ENCODE data around the gene ARGLU1.

ARGLU1 gene

GRCh38 chr13:106522898-106523525, 44.9 kb downstream of the ARGLU1 start:
- DNase-seq, result no peak

GRCh38 chr13:106522112-106522705, 45.7 kb downstream of the ARGLU1 start:
- no peak for DNase-seq

GRCh38 chr13:106521095-106521799, 46.7 kb downstream of the ARGLU1 start:
- DNase-seq, result no peak

- peak; percentile 70 for DNase-seq
Observed at GRCh38 chr13:106520251-106521054, 47.5 kb downstream of the ARGLU1 start.

GRCh38 chr13:106518512-106518911, 49.4 kb downstream of the ARGLU1 start:
- DNase-seq, result no peak

DNA sequence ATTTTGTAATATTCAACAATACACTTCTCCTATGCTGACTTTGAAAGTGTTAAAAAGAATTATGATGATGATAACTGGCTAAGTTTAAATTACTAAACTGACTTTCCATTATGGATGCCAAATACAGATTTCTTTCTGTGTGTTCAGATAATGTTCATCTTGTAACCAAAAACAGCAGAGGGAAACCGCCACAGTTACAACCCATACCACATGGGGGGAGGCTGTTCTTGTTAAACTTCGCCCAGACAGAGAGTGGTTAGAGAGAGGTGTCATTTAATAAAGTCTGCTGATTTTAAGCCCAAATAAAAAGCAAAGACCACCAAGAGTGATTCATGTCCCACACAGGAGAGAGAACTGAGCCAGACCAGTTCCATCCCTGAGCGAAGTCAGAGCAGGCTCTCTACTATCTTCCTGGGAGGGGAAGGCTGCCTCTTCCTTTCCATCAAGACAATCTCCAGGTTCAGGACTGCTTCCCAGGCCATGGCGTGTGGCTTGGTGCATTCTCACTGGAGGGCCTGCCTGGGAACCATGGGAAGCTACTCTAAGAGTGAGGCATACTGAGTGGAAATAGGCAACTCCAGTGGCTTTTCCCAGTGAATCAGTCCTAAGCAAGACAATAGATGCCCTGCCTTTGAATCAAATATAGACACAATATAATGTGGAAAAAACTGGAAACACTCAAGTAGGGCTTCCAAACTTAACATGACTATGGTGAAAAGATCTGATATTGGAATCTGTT, 50.7 kb downstream of the ARGLU1 start:
- no peak for DNase-seq

DNA sequence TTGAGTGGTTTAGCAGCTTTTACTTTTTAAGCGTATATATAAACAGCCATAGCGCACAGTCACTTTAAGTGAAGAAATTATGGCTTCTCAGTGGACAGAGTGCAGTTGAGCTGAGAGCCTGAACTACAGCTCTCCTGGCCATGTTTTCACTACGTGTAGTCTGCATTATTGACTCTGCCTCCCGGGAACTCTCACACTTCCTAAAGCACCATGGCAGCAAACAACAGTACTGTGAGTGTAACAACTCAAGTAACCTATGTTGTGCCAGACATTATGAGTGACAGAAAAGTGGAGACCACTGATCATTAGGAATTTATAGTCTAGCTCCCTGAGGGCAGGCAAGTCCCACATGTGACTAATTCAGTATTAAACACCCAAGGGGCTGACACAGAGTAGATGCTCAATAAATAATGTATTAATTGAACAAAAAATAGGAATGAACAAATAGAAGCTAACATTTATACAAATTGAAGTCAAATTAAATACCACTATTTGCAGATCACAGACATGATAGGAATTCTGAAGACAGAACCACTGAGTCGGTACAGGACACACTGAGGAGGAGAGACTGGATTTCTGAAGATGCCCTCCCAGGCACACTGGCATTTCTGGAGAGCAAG, 52.2 kb downstream of the ARGLU1 start:
- no peak for DNase-seq

DNA sequence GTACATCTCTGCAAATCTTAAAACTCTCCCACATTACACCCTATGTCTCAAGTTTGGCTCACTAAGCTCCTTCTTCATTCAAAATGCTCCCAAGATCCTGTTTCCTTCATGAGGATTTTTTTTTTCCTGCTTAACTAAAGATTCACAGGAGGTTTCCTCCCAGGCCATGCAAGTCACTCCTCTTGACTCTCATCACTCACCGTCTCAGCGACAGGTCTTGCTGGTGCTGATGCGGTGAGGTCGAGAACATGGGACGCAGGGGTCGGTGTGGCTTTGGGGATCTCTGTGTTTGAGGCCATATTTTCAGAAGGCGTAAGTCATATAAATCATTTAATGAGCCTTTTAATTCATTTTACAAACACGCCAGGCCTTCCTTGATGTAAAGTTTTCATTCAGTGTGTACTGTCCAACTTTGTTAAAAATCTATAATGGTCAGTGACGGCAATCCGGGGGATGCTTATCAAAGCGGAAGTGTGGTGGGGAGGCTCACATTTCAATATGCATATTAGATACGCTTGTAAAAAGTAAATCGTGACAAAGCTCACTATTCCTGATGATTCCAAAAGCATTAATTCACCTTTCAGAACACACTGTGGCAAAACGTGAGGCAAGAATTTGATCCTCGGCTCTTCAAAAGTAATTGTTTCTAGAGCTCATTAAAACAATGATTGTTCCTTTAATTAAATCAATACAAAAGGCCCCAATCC, 52.9 kb downstream of the ARGLU1 start:
- no peak for DNase-seq

DNA sequence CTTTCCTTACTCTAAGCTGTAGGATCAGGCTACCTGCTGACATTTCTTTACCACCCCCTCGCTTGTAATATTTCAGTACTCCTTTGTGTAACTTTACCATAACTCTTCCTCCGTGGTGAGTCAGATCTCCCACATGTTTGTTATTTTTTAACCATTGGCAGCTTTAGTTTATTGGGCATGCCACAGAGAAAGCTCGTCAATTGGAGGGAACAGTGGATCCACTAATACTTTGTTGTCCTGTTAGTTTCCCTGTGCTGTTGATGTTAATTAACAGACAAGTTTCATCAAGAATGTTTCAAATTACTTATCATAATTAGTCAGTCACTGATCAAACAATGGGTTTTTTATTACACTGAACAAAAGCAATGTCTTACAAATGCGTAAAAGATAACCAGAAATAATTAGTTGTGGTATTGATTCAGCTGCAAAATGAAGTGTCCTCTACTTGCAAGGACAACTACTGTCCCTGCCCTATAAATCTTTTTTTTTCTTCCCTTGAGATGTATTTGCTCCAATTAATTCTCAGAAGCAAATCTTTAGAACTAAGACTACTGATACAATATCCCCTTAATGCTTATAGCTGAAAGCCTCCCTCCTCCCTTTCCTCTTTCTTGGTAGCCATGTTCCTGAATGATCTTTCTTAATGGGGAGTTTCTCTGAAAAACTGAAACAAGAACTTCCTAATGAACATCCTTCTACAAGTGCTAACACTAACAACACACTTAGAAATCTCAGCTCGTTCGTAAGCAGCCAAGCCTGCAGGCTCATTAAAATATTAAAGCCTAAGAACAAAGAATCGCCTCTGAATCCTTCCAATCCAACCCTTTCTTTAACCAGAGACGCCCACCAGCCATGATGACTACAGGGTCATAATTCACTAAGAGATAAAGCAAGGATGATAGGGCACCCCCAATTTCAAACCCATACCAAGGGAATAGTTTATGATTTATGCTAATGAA, 54.6 kb downstream of the ARGLU1 start:
- no peak for DNase-seq

- peak; percentile 58 for DNase-seq
Observed at GRCh38 chr13:106507560-106508274, 60.2 kb downstream of the ARGLU1 start.

- DNase-seq, result no peak
Observed at GRCh38 chr13:106506286-106506685, 61.7 kb downstream of the ARGLU1 start.

GRCh38 chr13:106505732-106506131, 62.2 kb downstream of the ARGLU1 start:
- DNase-seq, result no peak

GRCh38 chr13:106505295-106505694, 62.6 kb downstream of the ARGLU1 start:
- DNase-seq, result no peak

DNA sequence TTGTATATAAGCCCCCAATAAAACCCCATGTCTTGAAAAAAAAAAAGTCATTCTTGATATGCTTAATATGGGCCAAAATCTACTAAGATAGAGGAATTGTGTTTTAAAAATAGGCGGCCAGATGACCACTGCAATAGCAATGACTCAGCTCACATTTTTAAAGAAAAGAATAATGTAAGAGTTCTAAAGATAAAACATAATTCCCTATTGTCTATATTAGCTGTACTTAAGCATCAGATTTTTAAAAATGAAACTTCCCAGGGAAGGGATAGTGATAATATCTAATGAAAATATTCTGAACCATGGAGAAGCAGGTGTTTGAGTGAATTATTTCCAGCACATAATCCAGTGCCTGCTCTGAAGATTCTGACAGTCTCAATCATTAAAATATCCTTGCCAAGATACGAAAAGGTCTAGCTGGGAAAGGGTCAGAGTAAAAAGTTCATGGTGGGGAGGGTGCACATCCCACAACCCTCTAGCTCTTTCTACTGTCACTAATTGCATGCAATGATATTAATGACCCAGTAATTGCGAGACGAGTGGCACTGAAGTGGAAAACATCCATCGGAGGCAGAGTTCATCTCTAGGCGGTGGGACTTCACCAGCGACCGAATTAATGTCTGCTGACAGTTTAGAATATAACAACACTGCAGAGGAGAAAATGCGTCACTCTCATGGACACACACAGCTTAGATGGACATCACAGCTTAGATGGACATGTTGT, 64.0 kb downstream of the ARGLU1 start:
- no peak for DNase-seq

DNA sequence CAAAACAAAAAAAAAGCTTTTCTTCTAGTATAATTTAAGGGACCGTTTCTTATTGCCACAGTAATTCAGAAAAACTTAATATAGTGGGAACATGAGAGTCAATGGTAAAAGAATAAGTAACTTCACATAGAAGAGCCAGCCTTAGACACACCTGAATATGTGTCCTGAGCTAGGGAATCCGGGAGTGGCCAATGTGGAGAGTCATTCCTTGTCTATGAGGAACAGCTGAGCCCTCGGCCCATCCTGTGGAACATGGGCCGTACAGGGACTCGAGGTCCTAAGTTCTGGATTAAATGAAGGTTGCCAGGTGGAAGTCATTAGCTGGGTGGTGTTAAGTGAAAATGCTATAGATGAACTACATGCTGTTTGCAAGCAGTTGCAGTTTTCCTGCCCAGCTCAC, 64.7 kb downstream of the ARGLU1 start:
- DNase-seq, result no peak

DNA sequence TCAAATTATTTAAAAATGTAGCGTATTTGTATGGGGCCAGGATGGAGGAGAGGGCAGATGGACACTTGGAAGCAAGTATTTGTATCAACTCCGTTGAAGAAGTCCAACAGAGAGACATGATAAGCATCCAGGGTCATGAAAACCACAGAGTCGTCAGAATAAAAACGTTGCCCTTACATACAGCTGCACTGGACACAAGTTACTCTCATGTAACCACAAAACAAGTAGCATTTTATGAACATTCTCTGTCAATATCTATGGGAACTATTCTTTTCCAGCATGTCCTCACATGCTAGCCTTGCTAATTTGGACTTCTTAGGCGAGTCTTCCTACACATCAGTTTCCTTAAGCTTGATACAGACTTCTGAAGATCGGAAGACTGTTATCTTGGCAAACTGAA, 67.5 kb downstream of the ARGLU1 start:
- DNase-seq, result no peak

DNA sequence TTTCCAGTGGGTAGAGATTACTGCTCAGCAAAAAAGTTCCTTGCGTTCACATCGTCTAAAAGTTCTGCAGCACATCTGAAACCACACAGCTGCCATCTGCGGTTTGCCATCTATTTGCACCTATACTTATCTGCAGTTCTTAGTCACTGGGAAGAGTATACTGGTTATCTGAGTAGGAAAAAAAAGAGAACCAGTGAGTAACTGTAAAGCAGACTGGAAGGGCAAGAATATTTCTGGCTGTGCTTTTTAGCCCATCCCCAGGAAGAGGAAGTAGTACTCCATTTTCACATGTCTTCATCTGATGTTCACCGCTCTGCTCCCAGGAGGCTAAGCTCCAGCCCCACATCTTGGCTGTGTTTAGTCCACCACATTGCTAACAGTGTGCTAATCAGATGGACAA, 68.0 kb downstream of the ARGLU1 start:
- DNase-seq, result peak; percentile 33

GRCh38 chr13:106499113-106499512, 68.8 kb downstream of the ARGLU1 start:
- no peak for DNase-seq

DNA sequence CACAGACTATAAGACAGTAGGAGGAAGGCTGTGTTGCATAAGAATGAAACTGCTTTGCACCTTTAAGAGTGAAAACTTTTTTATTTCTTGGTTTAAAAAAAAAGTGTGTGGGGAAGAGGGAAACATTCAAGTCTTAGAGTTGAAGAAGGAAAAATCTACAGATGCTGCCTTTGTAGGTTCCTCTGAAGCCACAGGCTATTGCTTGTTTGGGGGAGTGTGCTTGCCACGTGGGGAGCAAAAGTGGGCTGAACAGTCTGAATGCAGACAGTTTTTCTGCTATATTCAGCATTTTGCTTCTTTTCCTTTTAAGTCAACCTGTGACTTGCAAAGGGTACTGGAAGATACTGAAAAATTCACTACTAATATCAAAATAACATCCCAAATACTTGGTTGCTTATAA, 69.4 kb downstream of the ARGLU1 start:
- DNase-seq, result peak; percentile 59

Measured in midbrain (tissue), 1 donor.